Smooth muscle cell (in vitro differentiated cells): ENCODE results near the gene BACH2. TPM values are rescaled to one million over a fixed set of nuclear protein-coding genes. Genes with fewer than 3 reads are reported as not detected.
A peak's percentile ranks its signal among the peaks of the same experiment; 100 is the strongest.

Source experiments
- DNase-seq: peaks from one replicate; lab custom pipeline; 2025; ENCODE audit not compliant: unreplicated experiment; lab: John Stamatoyannopoulos, UW
- H2AFZ ChIP-seq: fragments of 200-600 bp; sonication (generic); 2 replicates; pipeline ENCODE4 v1.6.0; 2016; ENCODE audit warnings: antibody characterized with exemption, low read depth, mild to moderate bottlenecking
- H3F3A ChIP-seq: fragments of 200-600 bp; sonication (generic); 2 replicates; pipeline ENCODE4 v1.6.0; 2017; ENCODE audit warnings: antibody characterized with exemption, low read depth
- H3K27ac ChIP-seq: fragments of 200-600 bp; sonication (generic); 2 replicates; pipeline ENCODE4 v1.5.1; 2016; ENCODE audit warnings: low read depth, mild to moderate bottlenecking
- H3K27me3 ChIP-seq: fragments of 200-600 bp; sonication (generic); 2 replicates; pipeline ENCODE4 v1.6.1; 2016; ENCODE audit warnings: low read depth, mild to moderate bottlenecking
- H3K36me3 ChIP-seq: fragments of 200-600 bp; sonication (generic); 2 replicates; pipeline ENCODE4 v1.5.1; 2016; ENCODE audit warnings: low read depth
- H3K4me1 ChIP-seq: fragments of 200-600 bp; sonication (generic); 2 replicates; pipeline ENCODE4 v1.5.1; 2016; ENCODE audit warnings: low read depth
- H3K4me2 ChIP-seq: fragments of 200-600 bp; sonication (generic); 2 replicates; pipeline ENCODE4 v1.6.0; 2016; ENCODE audit warnings: mild to moderate bottlenecking
- H3K4me3 ChIP-seq: fragments of 200-600 bp; sonication (generic); 2 replicates; pipeline ENCODE4 v1.5.1; 2016; ENCODE audit warnings: mild to moderate bottlenecking
- H3K79me2 ChIP-seq: fragments of 200-600 bp; sonication (generic); 2 replicates; pipeline ENCODE4 v1.6.0; 2016; ENCODE audit warnings: low read depth, mild to moderate bottlenecking
- H3K9ac ChIP-seq: fragments of 200-600 bp; sonication (generic); 2 replicates; pipeline ENCODE4 v1.6.0; 2016; ENCODE audit warnings: low read depth
- H3K9me3 ChIP-seq: fragments of 200-600 bp; sonication (generic); replicated peaks from 2 replicates; pipeline ENCODE4 v1.5.1; 2016; ENCODE audit warnings: low read depth
- H4K20me1 ChIP-seq: fragments of 200-600 bp; sonication (generic); 2 replicates; pipeline ENCODE4 v1.6.0; 2016; ENCODE audit warnings: low read depth
- CTCF ChIP-seq: fragments of 200-600 bp; sonication (generic); IDR thresholded peaks from 2 replicates; pipeline ENCODE4 v1.5.1; 2017; ENCODE audit warnings: borderline replicate concordance, mild to moderate bottlenecking, antibody characterized with exemption; ENCODE audit not compliant: insufficient read depth, poor library complexity, severe bottlenecking
- WGBS: methylation state at CpG from one replicate; pipeline ENCODE4 v1.1.7; 2016; ENCODE audit warnings: low lambda C conversion rate; 5-methylcytosine and 5-hydroxymethylcytosine counted together
- polyA plus RNA-seq: library from polyadenylated mRNA; unstranded; fragments of >200 nt; fragmentation: Nextera tagmentation; extraction: Ambion mirVana; gene quantifications from 2 replicates; pipeline ENCODE4 v1.2.1, GENCODE V29; 2016
- total RNA-seq: library from RNA; depleted of rRNA; stranded (reverse); fragments of >200 nt; gene quantifications from 2 replicates; pipeline ENCODE4 v1.2.3, GENCODE V29; 2014

Gene BACH2
- total and polyA plus RNA-seq, 2 experiments from 2014 or later: 3.0 to 4.5 TPM

GRCh38 chr6:90297115-90297866 lies 648 bp upstream of the BACH2 start:
- DNase-seq: no peak
- H3K9me3 ChIP-seq: no peaks in the 10 kb centered on the region
- peaks cover 10% of the 10 kb centered on the region for H3K79me2 ChIP-seq
- peaks cover 11% of the 10 kb centered on the region for H3F3A ChIP-seq
- peaks cover 28% of the 10 kb centered on the region for H3K27me3 ChIP-seq
- H3K4me2 ChIP-seq: peak overlapping the region; percentile 100
- H3K4me1 ChIP-seq: peaks cover 17% of the 10 kb centered on the region
- H3K27ac ChIP-seq: peak overlapping the region; percentile 51
- H4K20me1 ChIP-seq: peaks cover 6% of the 10 kb centered on the region
- H3K4me3 ChIP-seq: peak overlapping the region; percentile 84
- peak overlapping the region; percentile 61 for H3K9ac ChIP-seq
- H3K36me3 ChIP-seq: no peaks in the 10 kb centered on the region
- WGBS: 19% methylated on average over 30 of the region's 31 CpGs
- no peak for TF ChIP-seq CTCF
- peak overlapping the region; percentile 79 for H2AFZ ChIP-seq

- Histone ChIP-seq H3K79me2 (peaks cover 15% of the 10 kb centered on the region), H3K9ac (peak overlapping the region; percentile 64), H3K27ac (peak overlapping the region; percentile 40), H3K27me3 (peaks cover 28% of the 10 kb centered on the region), H3K4me3 (peak overlapping the region; percentile 84), H3K36me3 (no peaks in the 10 kb centered on the region), H3K4me2 (peak overlapping the region; percentile 100), H4K20me1 (peaks cover 6% of the 10 kb centered on the region), H3K9me3 (no peaks in the 10 kb centered on the region), H2AFZ (peak overlapping the region; percentile 88), H3F3A (peaks cover 11% of the 10 kb centered on the region), H3K4me1 (peaks cover 17% of the 10 kb centered on the region)
- no peak for TF ChIP-seq CTCF
- DNase-seq: peak; percentile 18
- WGBS: 2% methylated on average over 51 of the region's 57 CpGs
Measured at GRCh38 chr6:90295854-90296340, 746 bp downstream of the BACH2 start.

- peaks cover 15% of the 10 kb centered on the region for H3K79me2 ChIP-seq
- H3K4me3 ChIP-seq: peak overlapping the region; percentile 84
- H2AFZ ChIP-seq: peak overlapping the region; percentile 88
- H3K27me3 ChIP-seq: peaks cover 24% of the 10 kb centered on the region
- peak; percentile 14 for TF ChIP-seq CTCF
- H3K9me3 ChIP-seq: no peaks in the 10 kb centered on the region
- no peak overlapping the region for H3K27ac ChIP-seq
- WGBS: under 1% methylated on average over 74 of the region's 79 CpGs
- DNase-seq: no peak
- peaks cover 6% of the 10 kb centered on the region for H4K20me1 ChIP-seq
- H3K4me1 ChIP-seq: peaks cover 17% of the 10 kb centered on the region
- no peaks in the 10 kb centered on the region for H3K36me3 ChIP-seq
- peak overlapping the region; percentile 100 for H3K4me2 ChIP-seq
- peaks cover 11% of the 10 kb centered on the region for H3F3A ChIP-seq
- peak overlapping the region; percentile 64 for H3K9ac ChIP-seq
Measured at GRCh38 chr6:90294989-90295853, 1.4 kb downstream of the BACH2 start.
